ENCODE data around the gene MMP14. TPM values are rescaled to one million over a fixed set of nuclear protein-coding genes. Genes with fewer than 3 reads are reported as not detected.

MMP14 gene
- total RNA-seq, 2 experiments from 2014 or later = 2.6 to 2.9 TPM

GRCh38 chr14:22800346-22800745 lies 36.0 kb upstream of the MMP14 start:
- Histone ChIP-seq H3K9me3 (ENCODE audit: control insufficient read depth in 1 of 2, insufficient read depth in 1 of 2, low read length in 2 of 2) (no peaks in the 10 kb centered on the region), H3K4me1 (ENCODE audit: insufficient read depth, low read length) (no peaks in the 10 kb centered on the region), H3K27me3 (ENCODE audit: control insufficient read depth in 1 of 2, insufficient read depth in 2 of 2, low read length in 2 of 2) (peaks cover 0 to 5% of the 10 kb centered on the region in 2 experiments), H3K27ac (ENCODE audit: low read depth in 1 of 2, low read length in 2 of 2) (no peak overlapping the region), H3K4me3 (ENCODE audit: low read length) (no peak overlapping the region), H3K36me3 (ENCODE audit: insufficient read depth, low read length) (no peaks in the 10 kb centered on the region)
- ChIA-PET POLR2A (no interaction called here), CTCF (no interaction called here)
- intact Hi-C loops (cut with DNase I, micrococcal nuclease) = loop anchor here in 1 of 2 experiments (5.0 to 10.0 kb wide), 2 partner anchors 58 to 186 kb away; no protein-coding TSS in a partner anchor
- Mint-ChIP-seq H3K27ac (no peak overlapping the region), H3K36me3 (ENCODE audit: low read depth) (no peaks in the 10 kb centered on the region), H3K9me3 (no peaks in the 10 kb centered on the region), H3K4me3 (no peak overlapping the region), H3K4me1 (ENCODE audit: low read depth) (no peaks in the 10 kb centered on the region), H3K27me3 (peaks cover 49% of the 10 kb centered on the region)
- TF ChIP-seq, protein P1, sequence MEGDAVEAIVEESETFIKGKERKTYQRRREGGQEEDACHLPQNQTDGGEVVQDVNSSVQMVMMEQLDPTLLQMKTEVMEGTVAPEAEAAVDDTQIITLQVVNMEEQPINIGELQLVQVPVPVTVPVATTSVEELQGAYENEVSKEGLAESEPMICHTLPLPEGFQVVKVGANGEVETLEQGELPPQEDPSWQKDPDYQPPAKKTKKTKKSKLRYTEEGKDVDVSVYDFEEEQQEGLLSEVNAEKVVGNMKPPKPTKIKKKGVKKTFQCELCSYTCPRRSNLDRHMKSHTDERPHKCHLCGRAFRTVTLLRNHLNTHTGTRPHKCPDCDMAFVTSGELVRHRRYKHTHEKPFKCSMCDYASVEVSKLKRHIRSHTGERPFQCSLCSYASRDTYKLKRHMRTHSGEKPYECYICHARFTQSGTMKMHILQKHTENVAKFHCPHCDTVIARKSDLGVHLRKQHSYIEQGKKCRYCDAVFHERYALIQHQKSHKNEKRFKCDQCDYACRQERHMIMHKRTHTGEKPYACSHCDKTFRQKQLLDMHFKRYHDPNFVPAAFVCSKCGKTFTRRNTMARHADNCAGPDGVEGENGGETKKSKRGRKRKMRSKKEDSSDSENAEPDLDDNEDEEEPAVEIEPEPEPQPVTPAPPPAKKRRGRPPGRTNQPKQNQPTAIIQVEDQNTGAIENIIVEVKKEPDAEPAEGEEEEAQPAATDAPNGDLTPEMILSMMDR (IDR thresholded peaks at IDR 0.05) = no peak
- no peak for ATAC-seq (ENCODE audit: poor library complexity)
- DNase-seq = no peak

DNA sequence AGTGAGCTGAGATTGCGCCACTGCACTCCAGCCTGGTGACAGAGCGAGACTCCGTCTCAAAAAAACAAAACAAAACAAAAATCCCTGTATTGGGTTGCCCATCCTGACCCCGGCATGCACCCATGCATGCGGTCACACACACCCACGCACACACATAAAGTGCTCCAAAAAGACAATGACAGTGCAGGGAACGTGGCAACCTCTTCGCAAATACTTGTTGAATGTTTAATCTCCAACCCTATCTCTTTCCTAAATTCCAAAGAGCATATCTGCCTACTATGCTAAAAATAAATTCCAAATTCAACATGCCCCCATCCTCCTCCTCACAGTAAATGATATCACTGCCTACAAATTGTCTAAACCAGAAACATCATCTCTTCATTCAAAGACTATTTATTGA lies 34.7 kb upstream of the MMP14 start:
- TF ChIP-seq, protein P1 (IDR thresholded peaks at IDR 0.05) = no peak
- peaks cover 45% of the 10 kb centered on the region for H3K27me3 Mint-ChIP-seq
- POLR2A ChIA-PET = no interaction called here
- Histone ChIP-seq H3K9me3 (ENCODE audit: control insufficient read depth in 1 of 2, insufficient read depth in 1 of 2, low read length in 2 of 2) (no peaks in the 10 kb centered on the region), H3K27me3 (ENCODE audit: control insufficient read depth in 1 of 2, insufficient read depth in 2 of 2, low read length in 2 of 2) (peaks cover 0 to 5% of the 10 kb centered on the region in 2 experiments), H3K36me3 (ENCODE audit: insufficient read depth, low read length) (no peaks in the 10 kb centered on the region), H3K4me3 (ENCODE audit: low read length) (no peak overlapping the region), H3K27ac (ENCODE audit: low read depth in 1 of 2, low read length in 2 of 2) (no peak overlapping the region), H3K4me1 (ENCODE audit: insufficient read depth, low read length) (no peaks in the 10 kb centered on the region)
- DNase-seq (no peak), ATAC-seq (ENCODE audit: poor library complexity) (no peak)
- intact Hi-C loops (cut with DNase I, micrococcal nuclease) = loop anchor here in 1 of 2 experiments (5.0 to 10.0 kb wide), 2 partner anchors 59 to 187 kb away; no protein-coding TSS in a partner anchor
- H3K27ac Mint-ChIP-seq = no peak overlapping the region
- H3K9me3 Mint-ChIP-seq = no peaks in the 10 kb centered on the region
- no peak overlapping the region for H3K4me3 Mint-ChIP-seq
- H3K36me3 Mint-ChIP-seq (ENCODE audit: low read depth) = no peaks in the 10 kb centered on the region
- CTCF ChIA-PET = no interaction called here
- no peaks in the 10 kb centered on the region for H3K4me1 Mint-ChIP-seq (ENCODE audit: low read depth)

DNA sequence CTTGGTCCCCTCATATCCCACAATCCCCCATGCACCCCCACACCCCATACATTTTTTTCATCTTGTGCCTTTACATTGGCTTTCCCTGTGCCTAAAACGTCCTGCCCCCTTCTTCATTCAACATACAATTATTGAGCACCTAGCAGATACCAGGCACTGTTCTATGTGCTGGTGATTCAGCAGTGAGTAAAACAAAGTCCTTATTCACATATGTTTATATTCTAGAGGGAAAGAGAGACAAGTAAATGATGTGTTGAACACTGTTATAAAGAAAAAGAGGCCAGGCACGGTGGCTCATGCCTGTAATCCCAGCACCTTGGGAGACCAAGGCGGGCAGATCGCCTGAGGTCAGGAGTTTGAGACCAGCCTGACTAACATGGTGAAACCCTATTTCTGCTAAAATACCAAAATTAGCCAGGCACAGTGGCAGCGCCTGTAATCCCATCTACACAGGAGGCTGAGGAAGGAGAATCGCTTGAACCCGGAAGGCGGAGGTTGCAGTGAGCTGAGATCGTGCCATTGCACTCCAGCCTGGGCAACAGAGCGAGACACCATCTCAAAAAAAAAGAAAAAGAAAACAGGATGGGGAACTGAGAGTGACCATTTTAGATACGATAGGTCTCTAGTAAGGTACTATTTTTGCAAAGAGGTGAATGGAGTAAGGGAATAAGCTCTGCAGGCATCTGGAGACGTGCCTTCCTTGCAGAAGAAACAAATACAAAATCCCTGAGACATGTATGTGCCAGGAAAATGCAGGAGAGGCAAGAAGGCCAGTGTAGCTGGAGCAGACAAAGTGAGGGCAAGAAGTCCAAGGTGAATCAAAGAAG lies 33.3 kb upstream of the MMP14 start:
- no peaks in the 10 kb centered on the region for H3K36me3 ChIP-seq (ENCODE audit: insufficient read depth, low read length)
- H3K9me3 ChIP-seq (ENCODE audit: control insufficient read depth in 1 of 2, insufficient read depth in 1 of 2, low read length in 2 of 2) = no peaks in the 10 kb centered on the region
- no peaks in the 10 kb centered on the region for H3K4me1 ChIP-seq (ENCODE audit: insufficient read depth, low read length)
- no peak for ATAC-seq (ENCODE audit: poor library complexity)
- Mint-ChIP-seq H3K4me1 (ENCODE audit: low read depth) (no peaks in the 10 kb centered on the region), H3K9me3 (no peaks in the 10 kb centered on the region), H3K36me3 (ENCODE audit: low read depth) (no peaks in the 10 kb centered on the region), H3K27ac (no peak overlapping the region), H3K4me3 (no peak overlapping the region), H3K27me3 (peaks cover 39% of the 10 kb centered on the region)
- intact Hi-C loops (cut with DNase I, micrococcal nuclease) = loop anchor here in 1 of 2 experiments (5.0 to 10.0 kb wide), 2 partner anchors 61 to 188 kb away; no protein-coding TSS in a partner anchor
- POLR2A ChIA-PET = no interaction called here
- H3K27me3 ChIP-seq (ENCODE audit: control insufficient read depth in 1 of 2, insufficient read depth in 2 of 2, low read length in 2 of 2) = peaks cover 0 to 5% of the 10 kb centered on the region in 2 experiments
- TF ChIP-seq, protein P1 (IDR thresholded peaks at IDR 0.05) = no peak
- H3K4me3 ChIP-seq (ENCODE audit: low read length) = no peak overlapping the region
- no peak overlapping the region for H3K27ac ChIP-seq (ENCODE audit: low read depth in 1 of 2, low read length in 2 of 2)
- CTCF ChIA-PET = no interaction called here
- no peak for DNase-seq
